ENCODE results near the gene TLE1.
"Not testable (repeated sequence)": the region's sequence is repeated elsewhere in the genome, so short reads cannot be mapped to it uniquely, and the experiment has no call there.

Gene TLE1

GRCh38 chr9:81622471-81623255, 66.7 kb downstream of the TLE1 start:
- no peak for DNase-seq (ENCODE audit: low read depth in 3 of 3)

DNA sequence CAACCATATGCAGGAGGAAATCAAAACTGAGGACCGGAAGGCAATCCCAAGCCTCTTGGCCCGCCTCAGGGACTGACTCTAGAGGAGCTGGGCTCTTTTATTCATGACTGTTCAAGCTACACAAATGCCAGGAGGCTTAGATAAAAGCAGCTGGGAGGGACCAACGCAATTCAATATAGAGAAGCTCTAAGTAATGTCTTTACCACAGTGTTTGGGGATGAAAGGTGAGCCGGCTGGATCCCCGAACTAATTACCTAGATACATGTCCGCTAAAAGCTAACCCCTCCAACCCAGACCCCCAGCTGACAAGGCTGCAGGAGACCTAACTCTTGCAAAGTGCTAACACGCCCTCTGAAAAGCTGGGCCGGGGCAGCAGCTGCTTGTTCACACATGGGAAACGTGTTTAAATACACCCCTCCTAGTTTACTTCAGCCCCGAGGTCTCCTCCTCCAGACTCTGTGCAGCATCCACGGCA, 67.5 kb downstream of the TLE1 start:
- no peak for DNase-seq (ENCODE audit: low read depth in 3 of 3)

- no peak for DNase-seq (ENCODE audit: low read depth in 3 of 3)
Measured at GRCh38 chr9:81621118-81621517, 68.2 kb downstream of the TLE1 start.

GRCh38 chr9:81620002-81620390, 69.4 kb downstream of the TLE1 start:
- DNase-seq (ENCODE audit: low read depth in 3 of 3) = no peak

- DNase-seq (ENCODE audit: low read depth in 3 of 3) = no peak
Measured at GRCh38 chr9:81619353-81620001, 69.9 kb downstream of the TLE1 start.

DNA sequence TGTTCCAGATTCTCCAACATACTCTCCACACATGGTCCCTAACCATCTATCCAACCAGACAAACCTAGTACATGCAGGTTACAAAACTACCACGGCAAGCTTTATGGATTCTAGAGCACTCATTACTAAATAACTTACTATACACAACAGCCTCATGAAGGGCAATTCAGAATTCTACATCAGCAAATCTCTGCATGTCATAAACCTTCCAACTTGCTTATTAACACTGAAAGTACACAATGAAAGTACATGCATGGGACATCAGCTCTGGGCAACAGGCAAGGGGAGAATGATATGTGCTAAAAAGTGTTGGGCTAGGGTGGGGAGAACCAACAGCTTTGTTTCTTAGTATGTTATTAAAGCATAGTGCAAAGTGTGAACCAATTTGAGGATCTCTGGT, 70.4 kb downstream of the TLE1 start:
- DNase-seq (ENCODE audit: low read depth in 3 of 3) = no peak

- DNase-seq (ENCODE audit: low read depth in 3 of 3) = no peak
Measured at GRCh38 chr9:81616141-81616540, 73.2 kb downstream of the TLE1 start.

DNA sequence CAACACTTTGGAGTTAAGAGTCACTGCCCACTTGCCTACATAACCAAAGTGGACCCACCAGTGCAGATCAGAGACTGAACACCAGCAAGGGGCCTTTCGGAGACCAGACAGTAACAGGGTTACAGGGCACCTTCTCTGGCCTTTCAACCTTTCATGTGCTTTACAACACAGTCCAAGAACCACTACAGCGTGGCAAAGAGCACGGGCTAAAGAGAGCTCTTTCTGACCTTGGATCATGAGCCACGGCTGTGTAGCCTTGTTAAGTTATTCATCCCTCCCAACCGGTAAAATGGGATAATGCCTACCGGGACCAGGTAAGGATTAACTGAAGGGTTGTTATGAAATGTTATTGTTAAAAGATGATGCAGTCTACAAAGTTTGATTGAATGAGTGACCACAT, 75.0 kb downstream of the TLE1 start:
- no peak for DNase-seq (ENCODE audit: low read depth in 3 of 3)

DNA sequence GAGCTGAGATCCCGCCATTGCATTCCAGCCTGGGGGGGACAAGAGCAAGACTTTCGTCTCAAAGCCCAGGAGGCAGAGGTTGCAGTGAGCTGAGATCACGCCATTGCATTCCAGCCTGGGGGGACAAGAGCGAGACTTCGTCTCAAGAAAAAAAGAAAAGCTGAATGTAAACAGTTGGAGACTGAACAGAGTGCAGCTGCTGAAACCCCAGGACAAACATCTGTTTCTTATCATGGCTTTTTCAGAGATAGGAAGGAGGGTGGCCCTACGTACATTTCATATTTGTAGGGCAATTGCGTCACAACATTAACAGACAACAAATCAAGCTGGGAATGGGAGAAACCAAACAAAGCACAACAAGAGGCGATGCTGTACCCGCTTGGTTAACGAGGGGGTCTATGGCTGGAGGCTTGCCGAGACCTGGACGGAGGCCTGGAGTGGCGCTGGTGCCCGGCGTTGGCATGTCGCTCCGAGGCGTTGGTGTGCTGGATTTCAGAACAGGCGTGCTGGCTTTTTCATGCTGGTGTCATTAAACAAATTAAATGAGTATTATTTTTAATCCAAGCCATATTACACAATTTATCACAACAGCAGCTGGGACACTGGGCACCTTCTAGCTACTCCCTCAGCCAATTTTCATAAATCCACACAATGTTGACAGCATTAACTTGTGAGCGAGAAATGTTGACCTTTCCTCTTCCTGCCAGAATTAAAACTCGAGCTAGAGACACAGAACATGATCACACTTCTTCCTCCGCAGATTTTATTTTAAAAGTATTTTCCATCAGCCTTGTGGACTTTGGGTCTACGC, 76.1 kb downstream of the TLE1 start:
- no peak for DNase-seq (ENCODE audit: low read depth in 3 of 3)

DNA sequence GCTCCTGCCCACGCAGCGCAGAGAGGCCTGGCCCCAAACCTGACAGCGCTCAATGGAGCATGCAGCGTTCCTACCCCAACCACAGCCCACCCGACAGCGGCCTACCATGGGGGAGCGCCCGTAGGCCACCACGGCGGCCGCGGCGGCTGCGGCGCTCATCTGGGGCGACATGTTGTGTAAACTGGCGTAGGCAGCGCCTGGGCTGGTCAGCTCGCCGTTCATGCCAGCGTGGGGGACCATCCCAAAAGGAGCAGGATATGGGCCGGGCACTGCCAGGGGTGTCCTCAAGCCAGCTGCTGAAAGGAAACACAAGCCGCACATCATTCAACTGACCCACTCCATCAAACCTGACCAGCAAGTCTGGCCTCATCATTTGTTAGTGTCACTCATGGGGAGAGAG, 77.7 kb downstream of the TLE1 start:
- no peak for DNase-seq (ENCODE audit: low read depth in 3 of 3)

- DNase-seq (ENCODE audit: low read depth in 3 of 3) = no peak
Measured at GRCh38 chr9:81610740-81611107, 78.6 kb downstream of the TLE1 start.

DNA sequence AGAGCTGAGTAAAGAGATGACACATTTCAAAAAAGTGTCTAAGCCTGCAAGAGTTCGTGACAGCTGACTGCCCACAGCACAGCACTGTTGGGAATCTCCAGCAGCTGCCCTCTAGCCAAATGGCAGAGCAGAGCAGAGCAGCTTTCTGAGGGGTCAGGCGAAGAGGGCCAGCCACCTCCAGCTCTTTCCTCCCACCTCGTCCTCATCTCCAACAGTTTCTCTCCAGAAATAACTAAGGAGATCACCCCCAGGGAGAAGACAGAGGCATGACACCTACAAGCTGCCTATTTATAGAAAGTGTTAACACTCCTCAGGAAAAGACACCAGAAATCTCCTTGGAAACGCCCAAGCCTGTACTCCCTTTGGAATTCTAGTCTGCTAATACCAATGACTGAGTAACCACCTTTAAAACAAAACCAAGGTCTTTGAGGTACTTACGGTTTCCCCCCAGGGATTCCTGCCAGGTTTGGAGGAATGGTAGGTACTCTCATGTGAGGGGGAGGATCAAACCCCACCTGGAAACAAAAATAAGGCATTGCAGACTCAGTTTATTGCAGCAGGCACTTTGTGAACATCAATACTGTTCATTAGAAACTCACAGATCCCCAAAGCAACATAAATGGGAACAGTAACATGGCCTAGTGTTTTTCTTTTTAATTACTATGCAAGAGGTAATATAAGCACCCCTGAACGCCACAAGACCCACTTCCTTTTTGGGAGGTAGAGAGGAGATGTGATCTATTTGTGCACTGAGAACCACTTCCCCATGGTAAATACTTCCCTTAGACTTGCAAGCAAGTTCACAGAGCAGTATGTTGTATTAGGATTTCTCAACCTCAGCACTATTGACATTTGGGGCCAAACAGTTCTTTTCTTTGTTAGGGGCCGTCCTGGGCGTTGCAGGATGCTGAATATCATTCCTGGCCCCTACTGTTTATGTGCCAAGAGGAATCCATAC, 79.3 kb downstream of the TLE1 start:
- DNase-seq (ENCODE audit: low read depth in 3 of 3) = no peak

DNA sequence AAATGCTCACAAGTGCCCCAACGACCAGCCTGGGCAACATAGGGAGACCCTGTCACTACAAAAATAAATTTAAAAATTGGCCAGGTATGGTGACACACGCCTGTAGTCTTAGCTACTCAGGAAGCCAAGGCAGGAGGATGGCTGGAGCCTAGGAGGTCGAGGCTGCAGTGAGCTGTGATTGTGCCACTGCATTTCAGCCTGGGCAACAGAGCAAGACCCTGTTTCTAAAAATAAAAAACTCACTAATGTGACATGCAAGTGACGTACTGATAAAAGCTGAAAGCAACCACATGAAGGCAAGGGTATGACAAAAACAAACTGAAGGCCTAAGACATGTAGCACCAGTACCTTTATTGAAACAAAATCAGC, 81.1 kb downstream of the TLE1 start:
- no peak for DNase-seq (ENCODE audit: low read depth in 3 of 3)

- no peak for DNase-seq (ENCODE audit: low read depth in 3 of 3)
Measured at GRCh38 chr9:81607593-81608288, 81.6 kb downstream of the TLE1 start.

DNA sequence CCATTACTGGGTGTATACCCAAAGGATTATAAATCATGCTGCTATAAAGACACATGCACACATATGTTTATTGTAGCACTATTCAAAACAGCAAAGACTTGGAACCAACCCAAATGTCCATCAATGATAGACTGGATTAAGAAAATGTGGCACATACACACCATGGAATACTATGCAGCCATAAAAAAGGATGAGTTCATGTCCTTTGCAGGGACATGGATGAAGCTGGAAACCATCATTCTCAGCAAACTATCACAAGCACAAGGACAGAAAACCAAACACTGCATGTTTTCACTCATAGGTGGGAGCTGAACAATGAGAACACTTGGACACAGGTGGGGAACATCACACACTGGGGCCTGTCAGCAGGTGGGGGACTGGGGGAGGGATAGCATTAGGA, 83.1 kb downstream of the TLE1 start:
- not testable (repeated sequence) for DNase-seq (ENCODE audit: low read depth in 3 of 3)

DNA sequence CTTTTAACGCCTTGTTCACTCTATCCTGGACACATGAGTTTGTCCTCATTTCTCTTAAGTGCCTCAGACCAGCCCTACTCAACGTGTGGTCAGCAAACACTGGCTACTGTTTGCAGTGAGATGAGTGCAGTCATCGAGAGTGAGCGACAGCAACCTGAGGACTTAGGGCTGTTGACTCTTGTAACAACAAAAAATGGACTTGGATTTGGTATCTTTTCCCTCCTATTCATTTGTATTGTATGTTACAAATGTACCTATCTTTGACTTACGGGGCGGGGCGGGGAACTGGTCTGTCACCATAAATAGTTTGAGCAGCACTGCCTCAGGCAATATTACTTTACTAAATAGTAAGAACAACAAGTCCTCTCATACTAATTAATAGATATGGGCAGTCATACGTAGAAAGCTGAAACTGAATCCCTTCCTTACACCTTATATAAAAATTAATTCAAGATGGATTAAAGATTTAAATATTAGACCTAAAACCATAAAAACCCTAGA, 84.1 kb downstream of the TLE1 start:
- no peak for DNase-seq (ENCODE audit: low read depth in 3 of 3)

DNA sequence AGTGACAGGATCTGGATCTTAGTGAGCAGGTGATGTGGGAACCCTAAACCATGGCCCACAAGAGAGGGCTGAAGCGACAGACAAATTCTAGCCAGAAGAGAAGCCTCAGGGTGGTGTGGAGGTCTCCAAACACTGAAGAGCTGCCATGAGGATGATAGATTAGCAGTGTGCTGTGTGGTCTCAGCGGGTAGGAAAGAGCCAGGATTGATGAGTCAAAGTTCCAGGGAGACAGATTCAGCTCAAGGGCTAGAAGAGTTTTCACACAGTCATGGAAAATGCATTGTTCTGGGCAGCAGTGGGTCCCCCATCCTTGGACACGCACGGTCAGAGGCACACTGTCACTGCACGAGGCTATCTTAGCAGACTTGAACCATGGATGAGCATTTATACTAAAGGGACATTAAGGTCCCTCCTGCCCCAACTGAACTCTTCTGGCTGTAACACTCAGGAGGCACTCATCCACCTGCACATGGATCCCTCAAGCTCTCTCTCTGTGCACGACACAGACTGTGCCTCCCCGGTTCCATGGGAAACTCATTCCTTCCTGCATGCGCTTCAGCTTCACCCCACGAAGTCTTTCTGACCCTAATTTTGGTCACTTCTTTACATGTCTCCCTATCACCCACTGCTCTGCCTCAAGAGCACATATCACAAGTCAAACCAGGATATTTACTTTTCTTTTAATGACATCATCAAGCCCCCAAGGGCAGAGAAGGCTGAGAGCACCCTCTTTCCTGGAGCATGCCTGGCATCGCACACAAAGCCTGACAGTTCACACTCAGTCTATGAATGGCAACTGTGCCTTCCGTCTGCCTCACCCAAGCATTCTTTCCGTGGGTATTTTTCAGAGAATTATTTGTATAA, 84.8 kb downstream of the TLE1 start:
- no peak for DNase-seq (ENCODE audit: low read depth in 3 of 3)

- no peak for DNase-seq (ENCODE audit: low read depth in 3 of 3)
Measured at GRCh38 chr9:81602887-81603680, 86.3 kb downstream of the TLE1 start.
